Measurements from ENCODE around the gene ACBD3.

The ACBD3 gene

GRCh38 chr1:226154593-226154992 is 31.9 kb downstream of the ACBD3 start:
- no peak for TF ChIP-seq CTCF (conservative IDR thresholded peaks at IDR 0.05)
- no peak overlapping the region for H3K27ac ChIP-seq

- H3K27ac ChIP-seq, result no peak overlapping the region
- no peak for TF ChIP-seq CTCF (conservative IDR thresholded peaks at IDR 0.05)
Measured at GRCh38 chr1:226149806-226150205, 36.7 kb downstream of the ACBD3 start.

GRCh38 chr1:226148121-226148648 is 38.4 kb downstream of the ACBD3 start:
- TF ChIP-seq CTCF (conservative IDR thresholded peaks at IDR 0.05), result no peak

GRCh38 chr1:226144045-226144444 is 42.5 kb downstream of the ACBD3 start:
- H3K27ac ChIP-seq, result no peak overlapping the region
- no peak for TF ChIP-seq CTCF (conservative IDR thresholded peaks at IDR 0.05)

More at GRCh38 chr1:226148121-226148648, 38.4 kb downstream of the ACBD3 start:
- no peak overlapping the region for H3K27ac ChIP-seq

- no peak for TF ChIP-seq CTCF (conservative IDR thresholded peaks at IDR 0.05)
- peak overlapping the region; percentile 93 for H3K27ac ChIP-seq
Measured at GRCh38 chr1:226135709-226136108, 50.8 kb downstream of the ACBD3 start.

GRCh38 chr1:226135059-226135651 is 51.4 kb downstream of the ACBD3 start:
- TF ChIP-seq CTCF (conservative IDR thresholded peaks at IDR 0.05), result no peak
- peak overlapping the region; percentile 93 for H3K27ac ChIP-seq

GRCh38 chr1:226134170-226135058 is 52.1 kb downstream of the ACBD3 start:
- no peak for TF ChIP-seq CTCF (conservative IDR thresholded peaks at IDR 0.05)
- H3K27ac ChIP-seq, result peak overlapping the region; percentile 93
